GM18519 (cell line): ENCODE data around the gene EHMT1.

Experiments
- ATAC-seq: cut with Tn5 transposase; IDR thresholded peaks from one replicate; pipeline ENCODE4 v1.9.1; 2021; ENCODE audit warnings: mild to moderate bottlenecking, moderate library complexity; ENCODE audit not compliant: unreplicated experiment, low FRiP score

EHMT1 gene

GRCh38 chr9:137670391-137671195 lies 51.8 kb downstream of the EHMT1 start:
- ATAC-seq, result no peak

GRCh38 chr9:137671196-137671538 lies 52.4 kb downstream of the EHMT1 start:
- no peak for ATAC-seq

- ATAC-seq, result no peak
These were observed 52.9 kb downstream of the EHMT1 start for GRCh38 chr9:137671721-137672120.

GRCh38 chr9:137672907-137673791 lies 54.3 kb downstream of the EHMT1 start:
- ATAC-seq, result no peak

- ATAC-seq, result no peak
These were observed 55.1 kb downstream of the EHMT1 start for GRCh38 chr9:137673886-137674285.

- ATAC-seq, result no peak
These were observed 55.6 kb downstream of the EHMT1 start for GRCh38 chr9:137674307-137674975.

GRCh38 chr9:137674976-137675320 lies 56.1 kb downstream of the EHMT1 start:
- no peak for ATAC-seq

GRCh38 chr9:137676998-137677397 lies 58.2 kb downstream of the EHMT1 start:
- no peak for ATAC-seq

GRCh38 chr9:137678202-137678601 lies 59.4 kb downstream of the EHMT1 start:
- ATAC-seq, result no peak

- no peak for ATAC-seq
These were observed 60.4 kb downstream of the EHMT1 start for GRCh38 chr9:137679249-137679648.

- ATAC-seq, result no peak
These were observed 61.0 kb downstream of the EHMT1 start for GRCh38 chr9:137679695-137680305.

- ATAC-seq, result no peak
These were observed 61.9 kb downstream of the EHMT1 start for GRCh38 chr9:137680444-137681358.

- no peak for ATAC-seq
These were observed 63.8 kb downstream of the EHMT1 start for GRCh38 chr9:137682428-137683105.

- no peak for ATAC-seq
These were observed 64.6 kb downstream of the EHMT1 start for GRCh38 chr9:137683262-137683864.

- ATAC-seq, result no peak
These were observed 66.4 kb downstream of the EHMT1 start for GRCh38 chr9:137685035-137685740.

- no peak for ATAC-seq
These were observed 67.1 kb downstream of the EHMT1 start for GRCh38 chr9:137685741-137686420.

- ATAC-seq, result no peak
These were observed 69.5 kb downstream of the EHMT1 start for GRCh38 chr9:137688261-137688660.

GRCh38 chr9:137688725-137689124 lies 69.9 kb downstream of the EHMT1 start:
- no peak for ATAC-seq
